ENCODE results near the gene SAG.

DNA sequence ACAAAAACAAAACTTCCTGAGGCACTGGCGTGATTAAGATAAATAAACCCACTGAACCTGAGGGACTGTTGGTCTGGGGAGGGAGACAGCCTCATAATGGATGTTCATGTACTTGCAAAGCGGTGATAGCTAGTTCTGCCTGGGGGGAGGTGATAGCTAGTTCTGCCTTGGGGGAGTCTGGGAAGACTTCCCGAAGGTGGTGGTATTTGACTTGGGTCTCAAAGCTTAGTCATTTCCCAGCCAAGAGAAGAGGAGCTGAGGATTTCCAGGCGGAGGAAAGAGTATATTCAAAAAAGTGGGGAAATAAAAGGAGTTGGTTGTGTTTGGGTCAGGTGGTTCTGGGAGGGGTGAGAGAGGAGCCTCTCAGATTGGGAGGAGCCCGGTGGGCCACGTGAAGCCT, 71.4 kb downstream of the SAG start:
- TF ChIP-seq, protein P1, sequence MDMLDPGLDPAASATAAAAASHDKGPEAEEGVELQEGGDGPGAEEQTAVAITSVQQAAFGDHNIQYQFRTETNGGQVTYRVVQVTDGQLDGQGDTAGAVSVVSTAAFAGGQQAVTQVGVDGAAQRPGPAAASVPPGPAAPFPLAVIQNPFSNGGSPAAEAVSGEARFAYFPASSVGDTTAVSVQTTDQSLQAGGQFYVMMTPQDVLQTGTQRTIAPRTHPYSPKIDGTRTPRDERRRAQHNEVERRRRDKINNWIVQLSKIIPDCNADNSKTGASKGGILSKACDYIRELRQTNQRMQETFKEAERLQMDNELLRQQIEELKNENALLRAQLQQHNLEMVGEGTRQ (IDR thresholded peaks at IDR 0.05; ENCODE audit: low read depth, low read length), result no peak
- TF ChIP-seq, protein P1 (CRISPR knock-in tag; IDR thresholded peaks at IDR 0.05; ENCODE audit: borderline replicate concordance), result no peak
- TF ChIP-seq ZNF441 (CRISPR knock-in tag; IDR thresholded peaks at IDR 0.05; ENCODE audit: borderline replicate concordance) (no peak), HNRNPK (IDR thresholded peaks at IDR 0.05; ENCODE audit: low read depth, low read length, poor library complexity, severe bottlenecking) (no peak)
